Astrocyte (in vitro differentiated cells and primary cell): Measurements from ENCODE around the gene C22orf31.

ENCODE experiments used
- EZH2 ChIP-seq: IDR thresholded peaks from 2 replicates; pipeline ENCODE4 v1.6.1; 2012; ENCODE audit warnings: mild to moderate bottlenecking, low read length, inconsistent platforms; ENCODE audit not compliant: insufficient read depth
- TF ChIP-seq, protein P1 (sequence below): IDR thresholded peaks from 2 replicates; pipeline ENCODE4 v1.5.1; 2011; ENCODE audit warnings: low read depth, mild to moderate bottlenecking, inconsistent platforms, low read length, moderate library complexity; ENCODE audit not compliant: insufficient read depth

DNA sequence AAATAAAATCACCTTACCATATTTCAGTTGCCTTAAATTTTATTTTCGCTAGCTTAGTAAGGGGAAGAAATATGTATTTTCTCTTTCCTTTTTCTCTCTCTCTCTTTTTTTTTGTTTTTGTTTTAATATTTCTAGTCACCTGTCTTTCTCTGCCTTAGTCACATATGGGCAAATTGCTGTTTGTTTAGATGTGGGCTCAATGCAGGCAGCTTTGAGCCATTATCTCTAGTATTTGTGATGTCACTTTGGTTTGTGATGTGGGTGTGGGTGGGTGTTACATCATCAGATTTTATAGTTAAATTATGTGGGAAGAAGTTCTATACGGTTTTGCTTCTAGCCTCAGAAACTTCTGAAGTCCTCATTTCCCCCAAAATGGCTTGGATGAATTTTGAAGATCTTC is at the start of gene C22orf31:
- TF ChIP-seq EZH2: no peak
- TF ChIP-seq, protein P1, sequence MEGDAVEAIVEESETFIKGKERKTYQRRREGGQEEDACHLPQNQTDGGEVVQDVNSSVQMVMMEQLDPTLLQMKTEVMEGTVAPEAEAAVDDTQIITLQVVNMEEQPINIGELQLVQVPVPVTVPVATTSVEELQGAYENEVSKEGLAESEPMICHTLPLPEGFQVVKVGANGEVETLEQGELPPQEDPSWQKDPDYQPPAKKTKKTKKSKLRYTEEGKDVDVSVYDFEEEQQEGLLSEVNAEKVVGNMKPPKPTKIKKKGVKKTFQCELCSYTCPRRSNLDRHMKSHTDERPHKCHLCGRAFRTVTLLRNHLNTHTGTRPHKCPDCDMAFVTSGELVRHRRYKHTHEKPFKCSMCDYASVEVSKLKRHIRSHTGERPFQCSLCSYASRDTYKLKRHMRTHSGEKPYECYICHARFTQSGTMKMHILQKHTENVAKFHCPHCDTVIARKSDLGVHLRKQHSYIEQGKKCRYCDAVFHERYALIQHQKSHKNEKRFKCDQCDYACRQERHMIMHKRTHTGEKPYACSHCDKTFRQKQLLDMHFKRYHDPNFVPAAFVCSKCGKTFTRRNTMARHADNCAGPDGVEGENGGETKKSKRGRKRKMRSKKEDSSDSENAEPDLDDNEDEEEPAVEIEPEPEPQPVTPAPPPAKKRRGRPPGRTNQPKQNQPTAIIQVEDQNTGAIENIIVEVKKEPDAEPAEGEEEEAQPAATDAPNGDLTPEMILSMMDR: no peak
